Esophagus squamous epithelium (tissue), 5 donors: ENCODE data around the gene CLP1. TPM values are rescaled to one million over a fixed set of nuclear protein-coding genes. Genes with fewer than 3 reads are reported as not detected.

Source experiments
- DNase-seq: peaks from one replicate; lab custom pipeline; 2025; lab: John Stamatoyannopoulos, UW
- H3K27ac ChIP-seq, 4 donors: fragments of 200-600 bp; sonication (generic); one replicate each; pipeline ENCODE4 v1.5.1; 2016 to 2019; ENCODE audit warnings: mild to moderate bottlenecking in 1 of 4
- H3K27me3 ChIP-seq, 4 donors: fragments of 200-600 bp; sonication (generic); 1 replicate in 3 of 4; 2 replicates in 1 of 4; pipeline versions ENCODE4 v1.5.1 to v1.6.0; 2017 to 2021; ENCODE audit warnings: antibody characterized with exemption in 1 of 4
- H3K36me3 ChIP-seq, 3 donors: fragments of 200-600 bp; sonication (generic); one replicate each; pipeline ENCODE4 v1.5.1; 2016 to 2019
- H3K4me1 ChIP-seq, 3 donors: fragments of 200-600 bp; sonication (generic); one replicate each; pipeline ENCODE4 v1.5.1; 2017 to 2019
- H3K4me3 ChIP-seq, 4 donors: fragments of 200-600 bp; sonication (generic); 1 replicate in 3 of 4; 2 replicates in 1 of 4; pipeline ENCODE4 v1.5.1; 2016 to 2019; ENCODE audit warnings: mild to moderate bottlenecking in 2 of 4, moderate library complexity in 1 of 4
- H3K9me3 ChIP-seq, 3 donors: fragments of 200-600 bp; sonication (generic); one replicate each; pipeline ENCODE4 v1.5.1; 2016 to 2019
- CTCF ChIP-seq, 6 experiments: fragments of 450-650 bp in 4 of 6; fragments of 200-600 bp in 2 of 6; sonication (generic) in 2 of 6; IDR thresholded peaks; one replicate each; pipeline ENCODE4 v1.5.1; 2016 to 2019; ENCODE audit warnings: antibody characterized with exemption in 6 of 6, mild to moderate bottlenecking in 4 of 6, moderate library complexity in 4 of 6
- POLR2A ChIP-seq, 4 donors: fragments of 450-650 bp; IDR thresholded peaks; one replicate each; pipeline ENCODE4 v1.6.1; 2017; ENCODE audit warnings: antibody characterized with exemption in 4 of 4, mild to moderate bottlenecking in 4 of 4, moderate library complexity in 3 of 4
- WGBS, 2 donors: methylation state at CpG; one replicate each; pipeline ENCODE4 v1.1.5; 2018; 5-methylcytosine and 5-hydroxymethylcytosine counted together
- intact Hi-C: fragments of 100-400 bp; cut with DNase I; formaldehyde crosslinking; loops from one replicate; pipeline ENCODE4 v1.15.0; 2022
- total RNA-seq, 4 donors: library from RNA; depleted of rRNA; stranded (reverse); fragments of >200 nt; gene quantifications; one replicate each; pipeline ENCODE4 v1.1.0, GENCODE V29; 2016
- donor health status: DM: yes; HTN: yes; CAD: no.

The CLP1 gene
- total RNA-seq, 4 donors from 2014 or later, result 9.5 to 26.6 (median 14.7) TPM

GRCh38 chr11:57639321-57640067 lies 18.1 kb upstream of the CLP1 start:
- peak overlapping the region in 2 of 4 donors; percentile 9 to 90 for H3K27ac ChIP-seq
- H3K9me3 ChIP-seq, result no peaks in the 10 kb centered on the region
- TF ChIP-seq CTCF (IDR thresholded peaks at IDR 0.05), result no peak
- TF ChIP-seq POLR2A (IDR thresholded peaks at IDR 0.05), result no peak
- intact Hi-C loops, result loop anchor here (5.0 to 10.0 kb wide), 2 partner anchors 72 to 295 kb away; partner anchors contain the start of gene UBE2L6
- H3K27me3 ChIP-seq, result peaks cover 0 to 5% (median 0%) of the 10 kb centered on the region in 4 donors
- peaks cover 12 to 45% (median 22%) of the 10 kb centered on the region in 3 donors for H3K4me1 ChIP-seq
- H3K4me3 ChIP-seq, result peak overlapping the region; percentile 50 to 90 (median 63)
- H3K36me3 ChIP-seq, result no peaks in the 10 kb centered on the region
- no peak for DNase-seq
- 14 to 33% methylated on average over 1 to 3 of the region's 15 CpGs for WGBS, 2 donors

- 50 to 66% methylated on average over 2 to 4 of the region's 9 CpGs for WGBS, 2 donors
- H3K27me3 ChIP-seq, result peaks cover 0 to 5% (median 0%) of the 10 kb centered on the region in 4 donors
- peaks cover 18 to 53% (median 28%) of the 10 kb centered on the region in 3 donors for H3K4me1 ChIP-seq
- H3K4me3 ChIP-seq, result peak overlapping the region in 2 of 4 donors; percentile 72 to 90
- H3K36me3 ChIP-seq, result no peaks in the 10 kb centered on the region
- no peaks in the 10 kb centered on the region for H3K9me3 ChIP-seq
- no peak for DNase-seq
- intact Hi-C loops, result loop anchor here (5.0 kb wide), 1 partner anchor 73 kb away; the partner anchor contains the start of gene UBE2L6
- H3K27ac ChIP-seq, result peak overlapping the region in 2 of 4 donors; percentile 9 to 90
- no peak for TF ChIP-seq CTCF (IDR thresholded peaks at IDR 0.05)
- TF ChIP-seq POLR2A (IDR thresholded peaks at IDR 0.05), result no peak
These were observed 17.3 kb upstream of the CLP1 start for GRCh38 chr11:57640068-57640800.

GRCh38 chr11:57641011-57641807 lies 16.4 kb upstream of the CLP1 start:
- peaks cover 0 to 13% (median 0%) of the 10 kb centered on the region in 4 donors for H3K27me3 ChIP-seq
- H3K4me3 ChIP-seq, result no peak overlapping the region
- WGBS, 2 donors, result 52 to 55% methylated on average over 6 to 7 of the region's 7 CpGs
- no peak for DNase-seq
- H3K36me3 ChIP-seq, result no peaks in the 10 kb centered on the region
- no peaks in the 10 kb centered on the region for H3K9me3 ChIP-seq
- intact Hi-C loops, result loop anchor here (5.0 kb wide), 1 partner anchor 74 kb away; the partner anchor contains the start of gene UBE2L6
- H3K4me1 ChIP-seq, result peaks cover 26 to 63% (median 31%) of the 10 kb centered on the region in 3 donors
- H3K27ac ChIP-seq, result no peak overlapping the region
- TF ChIP-seq POLR2A (IDR thresholded peaks at IDR 0.05) (no peak), CTCF (IDR thresholded peaks at IDR 0.05) (peak; percentile 21 to 68 (median 52))

GRCh38 chr11:57643802-57644201 lies 13.8 kb upstream of the CLP1 start:
- WGBS, 2 donors, result 63 to 77% methylated on average over 3 of the region's 3 CpGs
- H3K4me3 ChIP-seq, result no peak overlapping the region
- peaks cover 7 to 34% (median 11%) of the 10 kb centered on the region in 4 donors for H3K27me3 ChIP-seq
- no peaks in the 10 kb centered on the region for H3K9me3 ChIP-seq
- DNase-seq, result no peak
- no peak overlapping the region for H3K27ac ChIP-seq
- no peaks in the 10 kb centered on the region for H3K36me3 ChIP-seq
- intact Hi-C loops, result loop anchor here (5.0 kb wide), 1 partner anchor 77 kb away; the partner anchor contains the start of gene UBE2L6
- TF ChIP-seq CTCF (IDR thresholded peaks at IDR 0.05) (no peak), POLR2A (IDR thresholded peaks at IDR 0.05) (no peak)
- peaks cover 29 to 72% (median 49%) of the 10 kb centered on the region in 3 donors for H3K4me1 ChIP-seq
